NCI-H82 treated with DMSO at 0.1 percent for 48 hours (cell line): ENCODE results near the gene SLC45A1.
"Not testable (repeated sequence)": the region's sequence is repeated elsewhere in the genome, so short reads cannot be mapped to it uniquely, and the experiment has no call there.

Experiments used
- DNase-seq: peaks from one replicate; lab custom pipeline; 2025; ENCODE audit not compliant: unreplicated experiment; lab: John Stamatoyannopoulos, UW

The SLC45A1 gene

DNA sequence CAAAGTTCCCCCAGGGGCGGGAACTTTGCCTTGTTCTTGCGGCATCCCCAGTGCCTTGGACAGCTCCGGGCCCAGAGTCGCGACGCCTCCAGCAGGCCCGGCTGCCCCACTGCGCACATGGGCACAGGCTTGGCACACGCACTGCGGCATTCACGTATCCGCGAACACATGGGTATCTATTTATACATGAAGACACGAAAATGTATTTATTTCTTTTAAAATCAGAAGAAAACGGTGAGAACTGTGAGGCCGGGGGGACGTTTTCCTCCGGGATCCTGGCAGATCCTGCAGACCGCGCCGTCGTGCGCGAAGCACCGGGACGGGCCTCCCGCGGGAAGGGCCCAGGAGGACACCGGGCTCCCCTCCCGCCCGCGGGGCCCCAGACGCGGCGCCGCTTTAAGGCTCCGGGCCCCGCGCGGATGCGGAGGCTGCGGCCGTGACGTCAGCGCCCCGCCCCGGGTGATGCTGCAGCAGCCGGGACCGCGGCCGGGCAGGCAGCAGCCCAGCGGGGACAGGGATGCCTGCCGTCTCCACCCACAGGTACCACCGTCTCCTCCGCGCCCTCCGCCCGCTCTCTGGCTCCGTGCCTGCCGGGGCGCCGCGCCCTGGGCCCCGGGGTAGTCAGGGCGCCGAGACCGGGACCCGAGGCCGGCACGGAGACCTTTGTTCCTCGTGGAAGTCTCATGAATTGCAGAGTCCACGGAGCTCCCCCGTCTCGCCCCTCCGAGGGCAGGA, at the start of gene SLC45A1:
Gene SLC45A1, plus strand, starts transcription at position 468 of the 735 bp plus-strand sequence. CDS start 6,216 bp downstream, outside the sequence.
- no peak for DNase-seq

GRCh38 chr1:8273036-8273435, 44.9 kb upstream of the SLC45A1 start:
- DNase-seq: no peak

DNA sequence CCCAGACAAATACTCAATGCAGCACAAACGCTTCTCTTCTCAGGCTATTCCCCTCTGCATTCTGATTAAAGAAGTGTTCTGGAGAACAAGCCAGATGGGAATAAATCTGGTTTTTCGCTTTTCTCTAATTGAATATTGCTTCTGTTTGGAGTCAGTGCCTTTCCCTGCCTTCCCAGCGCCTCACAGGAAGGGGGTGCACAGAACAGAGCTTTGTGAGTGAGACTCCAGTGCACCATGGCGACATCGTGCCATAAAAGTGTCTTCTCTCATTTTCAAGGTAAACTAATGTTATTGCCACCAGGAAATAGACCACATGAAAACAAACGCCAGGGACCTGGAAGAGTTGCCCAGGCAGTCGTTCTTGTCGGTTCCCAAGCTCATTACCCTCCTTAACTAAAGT, 43.6 kb upstream of the SLC45A1 start:
- no peak for DNase-seq

DNA sequence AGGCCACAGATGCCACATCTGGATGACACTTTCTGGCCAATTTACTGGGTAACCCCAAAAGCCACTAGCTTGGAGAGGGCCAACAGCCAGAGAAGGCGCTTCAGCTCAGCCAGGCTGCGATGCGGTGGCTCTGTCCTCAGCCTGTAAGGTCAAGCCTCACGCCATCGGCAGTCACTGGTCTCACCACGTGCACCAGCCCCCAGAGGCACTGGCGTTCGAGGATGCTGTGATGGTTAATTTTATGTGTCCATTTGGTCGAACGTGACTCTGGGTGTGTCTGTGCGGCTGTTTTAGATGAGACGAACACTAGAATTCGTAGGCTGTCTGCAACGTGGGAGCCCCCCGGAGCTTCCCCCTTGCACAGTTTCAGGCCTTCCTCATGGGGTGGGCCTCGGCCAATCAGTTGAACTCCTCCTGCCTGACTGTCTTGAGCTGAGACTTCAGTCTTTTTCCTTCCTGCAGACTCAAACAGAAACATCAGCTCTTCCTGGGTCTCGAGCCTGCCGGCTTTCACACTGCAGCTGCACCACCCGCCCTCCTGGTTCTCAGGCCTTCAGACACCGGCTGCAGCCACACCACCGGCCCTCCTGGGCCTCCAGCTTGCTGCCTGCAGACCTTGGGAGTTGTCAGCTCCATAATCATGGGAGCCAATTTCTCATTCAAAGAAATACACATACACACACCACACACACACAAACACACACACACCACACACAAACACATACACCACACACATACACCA, 41.6 kb upstream of the SLC45A1 start:
- DNase-seq: no peak

GRCh38 chr1:8276932-8277331, 41.0 kb upstream of the SLC45A1 start:
- no peak for DNase-seq

GRCh38 chr1:8278677-8279076, 39.2 kb upstream of the SLC45A1 start:
- DNase-seq: not testable (repeated sequence)

DNA sequence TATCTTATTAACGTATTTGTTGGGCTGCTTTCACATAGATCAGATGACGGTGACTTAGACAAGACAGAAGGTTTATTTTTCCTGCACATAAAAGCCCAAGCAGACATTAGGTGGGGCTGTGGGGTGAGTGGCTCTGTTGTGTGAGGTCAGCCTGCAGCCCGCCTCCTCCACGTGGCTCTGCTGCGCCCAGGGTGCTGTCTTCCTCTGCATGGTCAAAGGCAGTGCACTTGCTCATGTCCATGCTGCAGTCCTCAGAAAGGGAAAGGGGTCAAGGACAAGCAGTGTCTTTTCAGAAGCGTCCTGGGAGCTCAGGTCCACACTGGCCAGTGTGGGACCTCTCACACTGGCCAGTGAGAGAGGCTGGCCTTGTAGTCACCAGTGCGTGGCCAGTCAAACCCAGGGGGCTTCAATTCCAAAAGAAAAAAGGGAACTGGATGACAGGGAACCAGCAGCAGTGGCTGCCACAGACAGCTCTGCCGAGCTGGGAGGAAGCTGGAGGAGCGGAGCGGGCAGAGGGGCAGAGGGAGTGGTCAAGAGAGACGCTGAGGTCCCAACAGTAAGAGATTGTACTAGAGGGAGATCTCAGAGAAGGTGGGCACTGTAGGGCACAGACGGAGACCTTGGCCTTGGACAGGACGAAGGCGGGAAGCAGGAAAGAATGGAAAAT, 35.9 kb upstream of the SLC45A1 start:
- no peak for DNase-seq

DNA sequence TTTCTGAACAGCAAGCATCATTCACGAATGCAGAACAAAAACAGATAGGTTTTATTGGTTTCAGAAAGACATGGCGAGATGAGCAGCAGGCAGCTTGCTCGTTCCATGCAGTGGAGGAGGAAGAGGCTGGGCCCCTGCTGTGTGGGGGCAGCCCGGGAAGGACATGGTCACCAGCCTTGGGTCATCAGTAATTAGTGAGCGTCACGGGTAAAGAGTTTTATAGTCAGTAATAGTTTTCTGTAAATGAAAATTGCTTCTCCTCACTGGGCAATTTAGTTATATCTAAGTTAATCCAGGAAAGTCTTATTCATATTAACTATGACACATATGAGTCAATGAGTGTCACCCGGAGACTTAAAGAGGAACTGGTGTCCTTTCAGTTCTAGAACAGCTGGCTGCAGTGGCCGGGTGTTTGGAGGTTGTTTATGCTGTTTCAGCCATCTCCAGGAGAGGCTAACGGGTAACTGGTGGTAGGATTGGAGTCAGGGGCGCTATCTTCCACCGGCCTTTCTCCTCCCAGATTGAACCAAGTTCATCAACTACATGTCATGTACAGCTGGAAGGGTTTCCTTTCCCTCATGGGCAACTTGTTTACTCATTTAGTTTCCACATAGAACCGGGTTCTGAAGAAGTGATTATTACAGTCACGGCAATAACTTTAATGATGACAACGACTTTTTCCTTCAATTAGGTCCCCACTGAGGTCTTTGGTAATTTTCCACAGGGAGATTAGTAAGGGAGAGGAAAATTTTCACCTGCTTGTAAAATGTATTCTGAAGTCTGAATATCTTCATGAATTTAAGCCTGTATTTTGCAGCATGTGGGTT, 34.6 kb upstream of the SLC45A1 start:
- DNase-seq: no peak

DNA sequence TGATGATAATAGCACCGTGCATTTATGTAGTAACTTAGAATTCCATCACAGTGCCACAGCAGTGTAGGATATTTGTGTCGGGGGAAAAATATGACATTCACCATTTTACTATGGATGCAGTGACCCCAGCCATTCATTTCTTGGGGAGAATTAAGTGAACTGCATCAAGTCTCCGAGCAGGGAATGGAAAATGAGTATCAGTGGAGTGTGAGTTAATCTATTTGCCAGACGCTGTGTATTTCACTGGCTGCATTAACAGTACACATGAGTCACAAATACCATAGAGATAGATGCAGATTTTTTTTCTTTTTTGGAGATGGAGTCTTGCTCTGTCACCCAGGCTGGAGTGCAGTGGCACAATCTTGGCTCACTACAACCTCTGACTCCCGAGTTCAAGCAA, 33.8 kb upstream of the SLC45A1 start:
- no peak for DNase-seq

DNA sequence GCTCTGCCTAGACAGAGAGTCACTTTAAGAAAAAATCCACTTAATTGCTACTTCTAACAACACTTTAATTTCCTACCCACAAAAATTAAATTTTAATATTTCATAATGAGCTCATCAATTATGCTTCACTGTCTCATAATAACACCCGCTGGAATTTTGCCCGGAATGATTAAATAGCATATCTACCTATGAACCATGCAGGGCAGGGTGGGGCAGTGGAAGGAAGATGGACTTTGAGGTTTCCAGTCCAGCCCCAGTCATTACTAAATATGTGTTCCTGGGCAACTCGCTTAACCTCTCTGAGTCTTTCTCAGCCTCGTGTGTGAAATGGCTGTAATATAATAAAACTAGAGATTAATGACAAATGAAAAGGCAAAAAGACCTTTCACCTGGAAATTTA, 32.8 kb upstream of the SLC45A1 start:
- no peak for DNase-seq

- DNase-seq: no peak
Measured at GRCh38 chr1:8285965-8286364, 31.9 kb upstream of the SLC45A1 start.

DNA sequence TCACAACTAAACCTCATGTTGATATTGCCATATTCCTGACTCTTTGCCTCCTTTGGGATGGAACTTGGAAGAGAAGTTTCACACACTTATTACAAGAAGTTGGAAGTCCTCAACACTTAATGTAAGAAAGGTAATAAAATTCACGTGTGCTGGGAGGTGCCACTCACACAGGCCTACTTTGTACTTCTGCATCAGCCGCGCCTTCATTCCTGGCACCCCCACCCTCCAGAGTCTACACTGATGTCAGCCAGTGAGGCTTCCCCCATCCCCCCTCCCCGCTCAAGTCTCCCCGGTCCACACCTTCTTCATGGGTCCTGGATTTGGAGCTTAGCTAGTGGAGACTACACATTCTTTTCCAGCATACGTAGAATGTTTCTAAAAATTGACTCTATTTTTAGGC, 24.8 kb upstream of the SLC45A1 start:
- DNase-seq: no peak

DNA sequence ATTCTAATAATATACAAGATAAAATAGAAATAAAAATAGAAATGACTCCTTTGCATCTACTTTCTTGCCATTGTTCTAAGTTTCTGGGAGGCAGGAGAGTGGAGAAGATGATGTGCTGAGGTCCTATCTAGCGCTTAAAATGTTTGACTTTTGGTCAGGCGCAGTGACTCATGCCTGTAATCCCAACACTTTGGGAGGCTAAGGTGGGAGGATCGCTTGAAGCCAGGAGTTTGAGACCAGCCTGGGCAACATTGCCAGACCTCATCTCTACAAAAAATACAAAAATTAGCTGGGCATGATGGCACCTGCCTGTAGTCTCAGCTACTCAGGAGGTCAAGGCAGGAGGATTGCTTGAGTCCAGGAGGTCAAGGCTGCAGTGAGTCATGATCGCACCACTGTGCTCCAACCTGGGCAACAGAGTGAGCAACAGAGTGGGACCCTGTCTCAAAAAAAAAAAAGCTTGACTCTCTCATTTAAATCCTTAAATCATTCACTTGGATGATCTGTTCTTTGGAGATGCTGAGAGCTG, 24.2 kb upstream of the SLC45A1 start:
- no peak for DNase-seq

GRCh38 chr1:8294170-8294697, 23.7 kb upstream of the SLC45A1 start:
- DNase-seq: no peak

DNA sequence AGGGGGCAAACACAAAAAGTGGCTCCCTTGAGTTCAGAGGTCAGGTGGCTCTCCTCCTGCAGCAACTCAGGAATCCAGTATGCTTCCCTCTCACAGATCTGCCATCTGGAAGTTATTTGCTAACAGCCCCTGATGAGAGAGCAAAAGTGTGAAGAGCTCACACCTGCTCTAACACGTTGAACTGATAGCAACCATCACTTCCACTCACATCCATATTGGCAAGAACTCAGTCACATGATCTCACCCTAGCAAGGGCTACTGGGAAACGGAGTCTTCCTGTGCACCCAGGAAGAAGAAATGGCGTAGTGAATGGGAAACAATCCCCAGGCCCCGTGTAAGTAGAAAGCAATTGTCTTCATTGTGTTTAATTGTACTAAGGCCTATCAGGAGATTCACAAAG, 20.7 kb upstream of the SLC45A1 start:
- DNase-seq: no peak

DNA sequence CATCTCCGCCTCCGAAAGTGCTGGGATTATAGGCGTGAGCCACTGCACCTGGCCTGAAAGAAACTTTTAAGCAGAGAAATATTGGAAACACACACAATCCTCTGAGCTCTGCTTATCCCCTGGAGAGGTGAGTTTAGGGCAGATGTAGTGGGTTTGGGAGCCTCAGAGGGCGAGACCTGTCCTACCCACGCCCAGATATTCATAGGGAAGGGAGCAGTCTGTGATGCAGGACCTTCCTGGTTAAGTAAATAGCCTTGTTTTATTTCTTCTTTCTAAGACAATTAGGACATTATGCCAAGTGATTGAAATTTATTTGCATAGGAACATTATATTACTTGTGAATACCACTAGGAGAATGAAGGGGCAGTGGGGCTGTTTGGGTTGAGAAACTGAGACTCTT, 18.0 kb upstream of the SLC45A1 start:
- DNase-seq: no peak

DNA sequence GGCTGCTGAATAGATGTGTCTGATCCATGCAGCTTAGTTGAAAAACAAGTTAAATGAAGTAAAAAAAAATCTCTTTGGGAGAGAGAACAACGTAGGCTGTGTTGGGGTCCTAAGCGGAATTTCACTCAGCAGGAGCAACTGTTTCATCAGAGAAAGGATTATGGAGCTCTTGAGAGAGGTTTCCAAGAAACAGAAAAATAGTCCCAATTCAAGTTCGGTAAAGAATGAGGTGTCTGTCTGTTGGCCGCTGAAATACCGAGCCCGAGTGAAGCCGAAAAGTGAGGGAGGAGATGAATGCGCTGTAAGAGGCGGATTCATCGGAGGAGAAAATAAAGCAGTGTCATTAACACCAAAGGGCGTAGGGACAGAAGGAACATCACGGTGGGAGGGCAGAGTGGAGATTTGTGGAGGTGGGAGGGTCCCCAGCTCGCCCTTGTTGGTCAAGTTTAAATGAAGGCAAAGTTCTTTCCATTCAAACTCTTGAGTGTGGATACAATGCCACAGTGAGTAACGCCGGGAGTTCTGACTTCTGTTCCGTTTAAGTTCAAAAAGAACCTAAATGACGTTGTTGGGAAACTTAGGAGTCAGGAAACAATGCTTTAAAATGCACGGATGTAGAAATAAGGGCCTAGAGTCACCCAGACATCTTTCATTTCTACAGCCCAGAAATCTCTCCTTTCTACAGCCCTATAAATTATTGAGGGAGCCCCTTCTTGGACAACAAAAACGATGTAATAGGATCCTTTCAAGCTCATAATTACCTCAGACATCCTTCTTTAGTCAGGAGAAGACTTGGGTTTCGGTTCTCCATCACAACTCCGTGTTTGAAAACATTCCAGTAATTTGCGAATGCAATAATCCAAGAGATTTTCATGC, 15.6 kb upstream of the SLC45A1 start:
- no peak for DNase-seq

DNA sequence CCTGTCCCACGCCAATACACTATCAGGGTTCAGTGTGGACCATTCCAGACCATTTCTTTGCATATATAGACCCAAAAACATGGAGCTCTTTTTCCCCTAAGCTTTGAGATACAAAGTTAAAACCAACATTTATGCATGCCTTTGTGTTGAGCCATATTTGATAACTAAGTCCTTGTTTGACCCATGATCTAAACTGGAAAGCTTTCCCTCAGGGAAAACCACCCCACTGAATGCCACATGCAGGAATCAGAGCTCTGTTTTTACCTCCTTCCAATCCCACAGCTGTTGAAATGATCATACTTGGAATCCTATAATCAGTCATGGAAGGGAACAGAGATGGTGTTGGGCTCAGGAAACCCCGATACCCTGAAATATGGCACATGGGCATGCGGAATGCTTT, 14.8 kb upstream of the SLC45A1 start:
- DNase-seq: no peak

DNA sequence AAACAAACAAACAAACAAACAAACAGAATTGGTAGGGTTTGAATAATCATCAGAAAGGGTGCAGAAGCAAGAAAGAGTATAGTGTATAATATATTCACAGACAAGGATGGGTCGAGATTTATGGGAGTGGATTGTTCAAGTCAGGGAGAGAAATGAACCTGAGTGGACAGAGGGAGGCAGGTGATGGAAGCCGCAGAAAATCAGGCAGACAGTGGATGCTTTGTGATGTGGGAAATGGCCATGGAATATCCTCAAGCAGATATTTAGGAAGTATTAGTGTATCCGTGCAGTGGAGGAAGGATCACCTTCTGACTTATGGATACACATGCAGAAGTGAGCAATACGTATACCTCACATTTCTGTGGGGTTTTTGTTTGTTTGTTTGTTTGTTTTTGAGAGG, 14.0 kb upstream of the SLC45A1 start:
- DNase-seq: no peak

DNA sequence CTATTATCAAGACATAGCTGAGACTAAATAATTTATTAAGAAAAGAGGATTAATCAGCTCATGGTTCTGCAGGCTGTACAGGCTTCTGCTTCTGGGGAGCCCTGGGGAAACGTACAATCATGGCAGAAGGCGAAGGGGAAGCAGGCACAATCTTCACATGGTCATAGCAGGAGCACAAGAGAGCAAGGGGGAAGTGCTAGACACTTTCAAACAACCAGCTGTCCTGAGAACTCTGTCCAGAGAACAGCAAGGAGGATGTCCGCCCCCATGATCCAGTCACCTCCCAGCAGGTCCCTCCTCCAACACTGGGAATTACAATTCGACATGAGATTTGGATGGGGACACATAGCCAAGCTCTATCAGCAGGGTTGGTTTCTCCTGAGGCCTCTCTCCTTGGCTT, 10.3 kb upstream of the SLC45A1 start:
- no peak for DNase-seq
